NT2/D1 (cell line): Measurements from ENCODE around the gene TLR10.

ENCODE experiments used
- DNase-seq: peaks from one replicate; pipeline ENCODE4 v3.0.0-alpha.2; 2011; ENCODE audit warnings: low read depth, low spot score
- H3K27me3 ChIP-seq: 2 replicates; pipeline ENCODE4 v1.6.0; 2011; ENCODE audit warnings: mild to moderate bottlenecking; ENCODE audit not compliant: insufficient read length, insufficient read depth
- H3K36me3 ChIP-seq: 2 replicates; pipeline ENCODE4 v1.6.1; 2011; ENCODE audit warnings: mild to moderate bottlenecking, low read length, mixed read lengths; ENCODE audit not compliant: insufficient read depth, insufficient read length
- H3K4me1 ChIP-seq: 2 replicates; pipeline ENCODE4 v1.5.1; 2011; ENCODE audit not compliant: insufficient read depth, insufficient read length
- H3K4me3 ChIP-seq: 2 replicates; pipeline ENCODE4 v1.5.1; 2011; ENCODE audit warnings: low read depth; ENCODE audit not compliant: insufficient read length
- H3K9ac ChIP-seq: 2 replicates; pipeline ENCODE4 v1.6.0; 2011; ENCODE audit warnings: low read depth; ENCODE audit not compliant: insufficient read length
- H3K9me3 ChIP-seq: 2 replicates; pipeline ENCODE4 v1.5.1; 2011; ENCODE audit warnings: mild to moderate bottlenecking, low read length; ENCODE audit not compliant: insufficient read depth
- SUZ12 ChIP-seq: IDR thresholded peaks from 2 replicates; pipeline ENCODE4 v1.6.1; 2011; ENCODE audit not compliant: insufficient read length, insufficient read depth; ENCODE audit errors: extremely low read depth
- YY1 ChIP-seq: IDR thresholded peaks from 2 replicates; pipeline ENCODE4 v1.6.1; 2011; ENCODE audit not compliant: insufficient read length, insufficient read depth
- ZNF274 ChIP-seq: IDR thresholded peaks from 2 replicates; pipeline ENCODE4 v1.6.1; 2011; ENCODE audit warnings: mild to moderate bottlenecking, low read depth, low read length

The TLR10 gene

GRCh38 chr4:38805530-38806145 lies 22.8 kb upstream of the TLR10 start:
- TF ChIP-seq SUZ12: no peak
- no peak for TF ChIP-seq YY1
- no peak for TF ChIP-seq ZNF274
- Histone ChIP-seq H3K9ac (no peak overlapping the region), H3K4me1 (no peaks in the 10 kb centered on the region), H3K36me3 (no peaks in the 10 kb centered on the region), H3K27me3 (no peaks in the 10 kb centered on the region), H3K9me3 (0 out of 2 replicates have a peak, but pooled peaks cover 7% of the 10 kb centered on the region), H3K4me3 (no peak overlapping the region)
- DNase-seq: no peak

DNA sequence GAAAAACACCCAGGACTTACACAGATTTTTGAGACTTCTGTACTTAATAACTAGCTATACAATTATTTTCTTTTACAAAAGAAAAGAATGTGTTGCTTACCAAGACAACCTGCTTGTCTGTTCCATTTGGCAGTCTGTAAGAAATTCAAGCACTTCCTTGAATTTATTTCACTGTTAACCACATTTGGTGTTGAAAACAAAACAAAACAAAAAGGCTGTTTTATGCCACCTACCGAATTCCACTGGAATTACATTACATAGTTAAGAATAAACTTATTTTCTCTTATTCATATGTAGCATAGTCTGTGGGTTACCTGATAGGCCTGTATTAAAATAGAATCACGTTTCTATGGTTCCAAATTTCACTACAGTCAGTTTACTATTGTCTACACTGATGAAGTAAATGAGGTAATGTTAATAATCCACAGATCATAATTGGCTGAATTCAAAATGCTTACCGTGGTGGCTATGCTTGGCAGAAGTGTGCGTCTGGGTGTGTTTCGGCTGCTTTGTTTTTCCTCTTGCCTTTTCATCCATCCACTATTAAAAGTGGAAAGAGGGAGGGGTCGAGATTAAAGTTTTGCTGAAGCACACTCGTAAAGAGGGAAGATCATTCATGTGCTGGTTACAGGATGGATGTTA lies 22.0 kb upstream of the TLR10 start, which contains the start of gene TLR1:
TLR1 (minus strand) TSS at position 138 of the 642 bp plus-strand sequence. CDS start 5,960 bp downstream, outside the sequence.
- Histone ChIP-seq H3K9me3 (0 out of 2 replicates have a peak, but pooled peaks cover 7% of the 10 kb centered on the region), H3K4me1 (no peaks in the 10 kb centered on the region), H3K27me3 (no peaks in the 10 kb centered on the region), H3K9ac (no peak within 1 kb of the TSS), H3K4me3 (no peak within 1 kb of the TSS), H3K36me3 (no peaks in the 10 kb centered on the region)
- DNase-seq: no peak
- TF ChIP-seq SUZ12: no peak
- no peak for TF ChIP-seq ZNF274
- no peak for TF ChIP-seq YY1

DNA sequence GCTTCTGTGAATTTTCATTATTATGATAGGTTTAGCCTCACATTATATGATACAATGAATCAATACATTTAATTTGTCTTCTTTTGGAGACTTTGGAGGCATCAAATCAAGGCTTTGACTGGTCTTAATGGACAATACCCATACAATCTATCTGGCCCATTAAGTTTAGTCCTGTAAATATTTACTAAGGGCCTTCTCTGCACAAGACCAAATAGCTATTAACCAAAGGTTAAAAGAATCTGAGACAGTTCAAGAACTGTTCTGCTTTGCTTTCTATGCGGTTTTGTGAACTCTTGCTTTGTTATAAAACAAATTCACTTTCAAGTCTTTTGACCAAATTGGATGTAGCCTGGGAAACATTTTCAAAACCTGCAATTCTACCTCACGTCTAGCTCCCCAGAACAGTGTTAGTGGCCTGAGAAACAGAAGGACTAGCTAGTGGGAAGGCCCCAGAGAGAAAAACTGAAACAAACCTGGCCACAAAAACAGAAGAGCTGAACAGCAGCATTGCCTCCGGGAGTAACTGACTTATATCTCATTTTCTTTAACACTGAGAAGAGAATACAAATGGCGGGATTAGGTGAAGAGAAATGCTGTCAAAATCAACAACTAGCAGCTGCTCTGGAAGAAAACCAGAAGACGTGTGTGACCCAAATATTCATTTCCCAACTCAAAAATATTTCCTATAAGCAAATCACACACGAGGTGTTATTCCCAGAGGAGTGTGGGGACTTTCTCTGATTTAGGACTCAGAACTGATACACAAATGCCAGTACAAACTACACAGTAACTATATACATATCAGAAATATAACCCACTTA lies 21.3 kb upstream of the TLR10 start:
- Histone ChIP-seq H3K36me3 (no peaks in the 10 kb centered on the region), H3K27me3 (no peaks in the 10 kb centered on the region), H3K4me1 (no peaks in the 10 kb centered on the region), H3K9ac (no peak overlapping the region), H3K4me3 (no peak overlapping the region), H3K9me3 (0 out of 2 replicates have a peak, but pooled peaks cover 7% of the 10 kb centered on the region)
- no peak for DNase-seq
- TF ChIP-seq SUZ12 (no peak), ZNF274 (no peak), YY1 (no peak)

DNA sequence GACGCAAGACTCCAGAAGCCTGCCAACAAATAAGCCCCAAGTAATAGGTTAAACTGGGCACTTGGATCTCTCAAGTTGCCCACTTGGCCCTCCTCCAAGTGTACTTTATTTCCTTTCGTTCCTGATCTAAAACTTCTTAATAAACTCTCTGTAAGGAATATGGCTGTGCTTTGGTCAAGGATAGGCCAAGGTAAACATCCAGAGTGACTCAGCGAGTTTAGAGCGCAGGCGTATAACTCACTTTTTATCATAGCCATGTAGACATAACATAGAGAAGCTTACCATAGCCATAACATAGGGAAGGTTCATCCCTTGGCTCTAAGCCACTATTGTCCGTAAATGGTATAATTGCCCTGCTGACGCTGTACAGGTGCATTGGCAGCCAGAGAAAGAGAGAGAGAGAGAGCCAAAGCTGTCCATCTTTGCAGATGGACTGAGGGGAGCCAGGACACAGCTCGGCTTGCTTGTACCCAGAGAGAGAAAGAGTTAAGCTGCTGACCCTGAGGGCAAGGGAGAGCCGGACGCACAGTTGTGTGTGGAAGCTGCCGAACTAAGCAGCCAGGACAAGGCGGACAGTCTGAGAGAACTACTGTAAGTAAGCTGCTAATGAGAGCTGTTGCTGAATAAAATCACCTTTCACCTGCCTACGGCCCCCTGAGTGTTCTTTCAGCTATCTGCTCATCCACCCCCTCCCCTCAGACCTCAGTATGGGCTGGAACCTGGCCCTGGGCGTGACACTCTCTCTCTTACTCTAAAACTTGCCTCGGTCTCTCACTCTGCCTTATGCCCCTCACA lies 20.0 kb upstream of the TLR10 start:
- TF ChIP-seq YY1 (no peak), ZNF274 (no peak), SUZ12 (no peak)
- Histone ChIP-seq H3K9me3 (0 out of 2 replicates have a peak, but pooled peaks cover 7% of the 10 kb centered on the region), H3K9ac (no peak overlapping the region), H3K36me3 (no peaks in the 10 kb centered on the region), H3K4me3 (no peak overlapping the region), H3K27me3 (no peaks in the 10 kb centered on the region), H3K4me1 (no peaks in the 10 kb centered on the region)
- DNase-seq: no peak

GRCh38 chr4:38800961-38801450 lies 18.2 kb upstream of the TLR10 start:
- no peaks in the 10 kb centered on the region for H3K27me3 ChIP-seq

GRCh38 chr4:38800366-38800765 lies 17.6 kb upstream of the TLR10 start:
- DNase-seq: no peak
- H3K9me3 ChIP-seq: 0 out of 2 replicates have a peak, but pooled peaks cover 7% of the 10 kb centered on the region
- no peaks in the 10 kb centered on the region for H3K36me3 ChIP-seq
- no peaks in the 10 kb centered on the region for H3K4me1 ChIP-seq
- no peak overlapping the region for H3K4me3 ChIP-seq
- no peak for TF ChIP-seq SUZ12
- TF ChIP-seq ZNF274: no peak
- no peak for TF ChIP-seq YY1
- H3K27me3 ChIP-seq: no peaks in the 10 kb centered on the region
- no peak overlapping the region for H3K9ac ChIP-seq

More at GRCh38 chr4:38800961-38801450, 18.2 kb upstream of the TLR10 start:
- Histone ChIP-seq H3K4me3 (no peak overlapping the region), H3K36me3 (no peaks in the 10 kb centered on the region), H3K9me3 (0 out of 2 replicates have a peak, but pooled peaks cover 7% of the 10 kb centered on the region), H3K4me1 (no peaks in the 10 kb centered on the region), H3K9ac (no peak overlapping the region)
- TF ChIP-seq ZNF274: no peak
- no peak for TF ChIP-seq YY1
- TF ChIP-seq SUZ12: no peak
- DNase-seq: no peak
